SK-N-SH (cell line): ENCODE results near the gene SERINC2. TPM values are rescaled to one million over a fixed set of nuclear protein-coding genes. Genes with fewer than 3 reads are reported as not detected.

Source experiments
- CTCF ChIA-PET: fragments of 300-600, 350-600 bp; formaldehyde crosslinking; extraction: SDS; loops from one replicate; lab custom pipeline; 2021; lab: Yijun Ruan, JAX
- POLR2A ChIA-PET: fragments of 350-600 bp; sonication (Branson Sonifier 250); formaldehyde crosslinking; extraction: SDS; loops from one replicate; lab custom pipeline; 2020; ENCODE audit warnings: antibody characterized with exemption, inconsistent platforms; lab: Yijun Ruan, JAX
- DNase-seq: peaks from one replicate; pipeline ENCODE4 v3.0.0; 2012
- H2AFZ ChIP-seq: fragments of 200-600 bp; sonication (generic); 2 replicates; pipeline ENCODE4 v1.8.1; 2016; ENCODE audit warnings: antibody characterized with exemption, mild to moderate bottlenecking, low read depth
- H3F3A ChIP-seq: fragments of 200-600 bp; sonication (generic); replicated peaks from 2 replicates; pipeline ENCODE3; 2016; ENCODE audit warnings: antibody characterized with exemption, mild to moderate bottlenecking; ENCODE audit not compliant: insufficient read depth
- H3K27ac ChIP-seq, 2 experiments: fragments of 200-500 bp in 1 of 2; fragments of 200-600 bp in 1 of 2; sonication (Bioruptor generic) in 1 of 2; sonication (generic), shearing (Covaris generic) in 1 of 2; 2 replicates each; pipeline versions ENCODE4 v1.5.1 to v1.6.1; 2014 to 2016; ENCODE audit warnings: low read depth in 2 of 2, inconsistent platforms in 1 of 2, low read length in 1 of 2, mild to moderate bottlenecking in 1 of 2, mixed read lengths in 1 of 2
- H3K27me3 ChIP-seq: fragments of 200-600 bp; sonication (generic), shearing (Covaris generic); 2 replicates; pipeline ENCODE4 v1.6.1; 2016; ENCODE audit warnings: mixed run types; ENCODE audit not compliant: insufficient read depth
- H3K36me3 ChIP-seq, 2 experiments: fragments of 200-500 bp in 1 of 2; fragments of 200-600 bp in 1 of 2; sonication (Bioruptor generic) in 1 of 2; sonication (generic) in 1 of 2; replicated peaks in 1 of 2; 2 replicates each; pipeline versions ENCODE3 to v1.5.1; 2014 to 2016; ENCODE audit warnings: low read length in 1 of 2, mild to moderate bottlenecking in 1 of 2; ENCODE audit not compliant: insufficient read depth in 2 of 2, control insufficient read depth in 1 of 2
- H3K4me1 ChIP-seq, 2 experiments: fragments of 200-500 bp in 1 of 2; fragments of 200-600 bp in 1 of 2; sonication (Bioruptor generic) in 1 of 2; sonication (generic), shearing (Covaris generic) in 1 of 2; 2 replicates each; pipeline versions ENCODE4 v1.5.1 to v1.6.1; 2014 to 2016; ENCODE audit warnings: low read depth in 1 of 2, low read length in 1 of 2, mixed run types in 1 of 2; ENCODE audit not compliant: insufficient read depth in 2 of 2, control insufficient read depth in 1 of 2
- H3K4me2 ChIP-seq: fragments of 200-600 bp; sonication (generic), shearing (Covaris generic); 2 replicates; pipeline ENCODE4 v1.6.1; 2017; ENCODE audit warnings: mixed run types
- H3K4me3 ChIP-seq, 2 experiments: fragments of 200-500 bp in 1 of 2; fragments of 200-600 bp in 1 of 2; sonication (Bioruptor generic) in 1 of 2; sonication (generic), shearing (Covaris generic) in 1 of 2; 2 replicates each; pipeline versions ENCODE4 v1.5.1 to v1.8.1; 2014 to 2016; ENCODE audit warnings: low read depth in 2 of 2, inconsistent platforms in 1 of 2, low read length in 1 of 2, mild to moderate bottlenecking in 1 of 2, mixed read lengths in 1 of 2, moderate library complexity in 1 of 2
- H3K79me2 ChIP-seq: fragments of 200-600 bp; sonication (generic); 2 replicates; pipeline ENCODE4 v1.8.1; 2017; ENCODE audit warnings: mild to moderate bottlenecking; ENCODE audit not compliant: insufficient read depth
- H3K9ac ChIP-seq: fragments of 200-600 bp; sonication (generic); 2 replicates; pipeline ENCODE4 v1.6.1; 2017; ENCODE audit warnings: mixed run types
- H3K9me2 ChIP-seq: fragments of 200-600 bp; sonication (generic); 2 replicates; pipeline ENCODE4 v1.6.1; 2017; ENCODE audit warnings: mixed run types
- H3K9me3 ChIP-seq: fragments of 200-600 bp; sonication (generic); 2 replicates; pipeline ENCODE4 v1.6.1; 2017; ENCODE audit warnings: mixed run types, mild to moderate bottlenecking, moderate library complexity
- H4K20me1 ChIP-seq: fragments of 200-600 bp; sonication (generic); 2 replicates; pipeline ENCODE4 v1.6.1; 2017; ENCODE audit warnings: mild to moderate bottlenecking, mixed run types; ENCODE audit not compliant: insufficient read depth
- EP300 ChIP-seq, 2 experiments: IDR thresholded peaks; 2 replicates each; pipeline versions ENCODE4 v1.4.0 to v1.6.1; 2012; ENCODE audit warnings: borderline replicate concordance in 1 of 2, low read depth in 1 of 2, low read length in 1 of 2
- GATA2 ChIP-seq: sonication (generic); formaldehyde crosslinking; IDR thresholded peaks from 2 replicates; pipeline ENCODE4 v1.5.0; 2020; ENCODE audit warnings: mild to moderate bottlenecking, missing genetic modification reagents
- JUND ChIP-seq: IDR thresholded peaks from 2 replicates; pipeline ENCODE4 v1.4.0; 2012
- MXI1 ChIP-seq: IDR thresholded peaks from 2 replicates; pipeline ENCODE4 v1.6.1; 2012; ENCODE audit warnings: mild to moderate bottlenecking, low read depth, low read length, improper control_type of control experiment
- NFIC ChIP-seq: IDR thresholded peaks from 2 replicates; pipeline ENCODE4 v1.4.0; 2012; ENCODE audit warnings: borderline replicate concordance
- POLR2AphosphoS5 ChIP-seq: IDR thresholded peaks from 2 replicates; pipeline ENCODE4 v1.6.1; 2012; ENCODE audit warnings: low read depth, low read length
- RAD21 ChIP-seq: IDR thresholded peaks from 2 replicates; pipeline ENCODE4 v1.6.1; 2012; ENCODE audit warnings: mild to moderate bottlenecking, low read length
- SIN3A ChIP-seq: IDR thresholded peaks from 2 replicates; pipeline ENCODE4 v1.6.1; 2012; ENCODE audit warnings: low read depth, mild to moderate bottlenecking, low read length, moderate library complexity, borderline replicate concordance
- TAF1 ChIP-seq: IDR thresholded peaks from 2 replicates; pipeline ENCODE4 v1.6.1; 2012; ENCODE audit warnings: low read depth, mild to moderate bottlenecking, low read length, moderate library complexity, borderline replicate concordance
- TCF12 ChIP-seq: IDR thresholded peaks from 2 replicates; pipeline ENCODE4 v1.4.0; 2012
- TEAD4 ChIP-seq: IDR thresholded peaks from 2 replicates; pipeline ENCODE4 v1.4.0; 2012; ENCODE audit warnings: mild to moderate bottlenecking, borderline replicate concordance; ENCODE audit not compliant: insufficient read depth
- WGBS: methylation state at CpG from one replicate; pipeline ENCODE4 v1.1.6; 2017; ENCODE audit warnings: low lambda C conversion rate; 5-methylcytosine and 5-hydroxymethylcytosine counted together
- polyA plus RNA-seq, 3 experiments: library from polyadenylated mRNA; depleted of rRNA; stranded (reverse); fragments of >200 nt; gene quantifications; 2 replicates each; pipeline ENCODE4 v1.2.3, GENCODE V29; 2012
- TF ChIP-seq, protein P1 (sequence below): IDR thresholded peaks from 2 replicates; pipeline ENCODE4 v1.4.0; 2012; ENCODE audit warnings: low read depth, borderline replicate concordance
- TF ChIP-seq, protein P2 (sequence below): fragments of 200-600 bp; sonication (generic); IDR thresholded peaks from 2 replicates; pipeline ENCODE4 v1.6.1; 2017; ENCODE audit warnings: antibody characterized with exemption, mild to moderate bottlenecking, moderate library complexity
- TF ChIP-seq, protein P3 (sequence below): fragments of 150-350 bp; IDR thresholded peaks from 2 replicates; pipeline ENCODE4 v1.6.1; 2017; ENCODE audit warnings: antibody characterized with exemption, low read length, low read depth, borderline replicate concordance
- TF ChIP-seq, protein P4 (sequence below): IDR thresholded peaks from 2 replicates; pipeline ENCODE4; 2012

Gene SERINC2
- polyA plus RNA-seq, 1 of the 3 experiments (the other 2 are of a cell fraction) = 22.2 TPM

DNA sequence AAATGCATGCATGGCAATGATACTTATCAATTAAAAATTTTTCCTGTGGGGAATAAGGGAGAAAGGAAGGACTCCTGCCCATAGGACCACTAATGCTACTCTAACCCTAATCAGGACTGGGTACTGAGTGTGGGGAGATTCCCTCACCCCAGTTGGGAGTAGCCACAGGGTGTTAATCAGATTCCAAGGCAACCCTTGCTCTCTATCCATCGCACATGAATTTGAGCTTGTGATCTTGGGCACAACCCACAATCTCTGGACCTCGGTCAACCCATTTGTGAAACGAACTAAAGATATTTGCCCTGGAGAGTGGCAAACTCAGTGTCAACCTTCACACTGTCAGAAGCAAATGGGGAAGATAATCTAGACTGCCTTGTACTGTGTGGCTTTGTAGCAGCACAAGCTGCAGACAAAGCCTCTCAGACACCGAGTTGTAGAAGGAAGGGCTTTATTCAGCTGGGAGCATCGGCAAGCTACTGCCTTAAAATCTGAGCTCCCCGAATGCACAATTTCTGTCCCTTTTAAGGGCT lies 69.5 kb downstream of the SERINC2 start:
- H3K4me3 ChIP-seq = no peak overlapping the region
- H3K27ac ChIP-seq = no peak overlapping the region
- no peak overlapping the region for H3K4me2 ChIP-seq
- H3K27me3 ChIP-seq = no peaks in the 10 kb centered on the region; the same call in 1 of the 2 replicates
- H3K9ac ChIP-seq = no peak overlapping the region
- peaks cover 0 to 2% of the 10 kb centered on the region in 2 experiments; a peak in 1 of 4 replicates for H3K4me1 ChIP-seq
- no peak overlapping the region for H2AFZ ChIP-seq
- H3F3A ChIP-seq = no peaks in the 10 kb centered on the region
- DNase-seq = no peak
- H3K36me3 ChIP-seq = no peaks in the 10 kb centered on the region
- 59% methylated on average over 6 of the region's 6 CpGs for WGBS
- no peaks in the 10 kb centered on the region for H4K20me1 ChIP-seq
- ChIA-PET POLR2A (no interaction called here), CTCF (no interaction called here)
- no peak for TF ChIP-seq EP300 (IDR thresholded peaks at IDR 0.05; ENCODE audit: borderline replicate concordance in 1 of 2, low read depth in 1 of 2, low read length in 1 of 2)
- TF ChIP-seq, protein P1, sequence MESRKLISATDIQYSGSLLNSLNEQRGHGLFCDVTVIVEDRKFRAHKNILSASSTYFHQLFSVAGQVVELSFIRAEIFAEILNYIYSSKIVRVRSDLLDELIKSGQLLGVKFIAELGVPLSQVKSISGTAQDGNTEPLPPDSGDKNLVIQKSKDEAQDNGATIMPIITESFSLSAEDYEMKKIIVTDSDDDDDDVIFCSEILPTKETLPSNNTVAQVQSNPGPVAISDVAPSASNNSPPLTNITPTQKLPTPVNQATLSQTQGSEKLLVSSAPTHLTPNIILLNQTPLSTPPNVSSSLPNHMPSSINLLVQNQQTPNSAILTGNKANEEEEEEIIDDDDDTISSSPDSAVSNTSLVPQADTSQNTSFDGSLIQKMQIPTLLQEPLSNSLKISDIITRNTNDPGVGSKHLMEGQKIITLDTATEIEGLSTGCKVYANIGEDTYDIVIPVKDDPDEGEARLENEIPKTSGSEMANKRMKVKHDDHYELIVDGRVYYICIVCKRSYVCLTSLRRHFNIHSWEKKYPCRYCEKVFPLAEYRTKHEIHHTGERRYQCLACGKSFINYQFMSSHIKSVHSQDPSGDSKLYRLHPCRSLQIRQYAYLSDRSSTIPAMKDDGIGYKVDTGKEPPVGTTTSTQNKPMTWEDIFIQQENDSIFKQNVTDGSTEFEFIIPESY = no peak
- TF ChIP-seq TEAD4 = no peak
- TF ChIP-seq, protein P2, sequence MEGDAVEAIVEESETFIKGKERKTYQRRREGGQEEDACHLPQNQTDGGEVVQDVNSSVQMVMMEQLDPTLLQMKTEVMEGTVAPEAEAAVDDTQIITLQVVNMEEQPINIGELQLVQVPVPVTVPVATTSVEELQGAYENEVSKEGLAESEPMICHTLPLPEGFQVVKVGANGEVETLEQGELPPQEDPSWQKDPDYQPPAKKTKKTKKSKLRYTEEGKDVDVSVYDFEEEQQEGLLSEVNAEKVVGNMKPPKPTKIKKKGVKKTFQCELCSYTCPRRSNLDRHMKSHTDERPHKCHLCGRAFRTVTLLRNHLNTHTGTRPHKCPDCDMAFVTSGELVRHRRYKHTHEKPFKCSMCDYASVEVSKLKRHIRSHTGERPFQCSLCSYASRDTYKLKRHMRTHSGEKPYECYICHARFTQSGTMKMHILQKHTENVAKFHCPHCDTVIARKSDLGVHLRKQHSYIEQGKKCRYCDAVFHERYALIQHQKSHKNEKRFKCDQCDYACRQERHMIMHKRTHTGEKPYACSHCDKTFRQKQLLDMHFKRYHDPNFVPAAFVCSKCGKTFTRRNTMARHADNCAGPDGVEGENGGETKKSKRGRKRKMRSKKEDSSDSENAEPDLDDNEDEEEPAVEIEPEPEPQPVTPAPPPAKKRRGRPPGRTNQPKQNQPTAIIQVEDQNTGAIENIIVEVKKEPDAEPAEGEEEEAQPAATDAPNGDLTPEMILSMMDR = no peak
- no peak for TF ChIP-seq TCF12
- TF ChIP-seq POLR2AphosphoS5 = no peak
- no peak for TF ChIP-seq MXI1
- no peak for TF ChIP-seq GATA2 (CRISPR knock-in tag)
- TF ChIP-seq, protein P3, sequence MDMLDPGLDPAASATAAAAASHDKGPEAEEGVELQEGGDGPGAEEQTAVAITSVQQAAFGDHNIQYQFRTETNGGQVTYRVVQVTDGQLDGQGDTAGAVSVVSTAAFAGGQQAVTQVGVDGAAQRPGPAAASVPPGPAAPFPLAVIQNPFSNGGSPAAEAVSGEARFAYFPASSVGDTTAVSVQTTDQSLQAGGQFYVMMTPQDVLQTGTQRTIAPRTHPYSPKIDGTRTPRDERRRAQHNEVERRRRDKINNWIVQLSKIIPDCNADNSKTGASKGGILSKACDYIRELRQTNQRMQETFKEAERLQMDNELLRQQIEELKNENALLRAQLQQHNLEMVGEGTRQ = no peak
- TF ChIP-seq NFIC = no peak
- no peak for TF ChIP-seq RAD21
- TF ChIP-seq JUND = no peak
- no peak for TF ChIP-seq TAF1
- TF ChIP-seq, protein P4, sequence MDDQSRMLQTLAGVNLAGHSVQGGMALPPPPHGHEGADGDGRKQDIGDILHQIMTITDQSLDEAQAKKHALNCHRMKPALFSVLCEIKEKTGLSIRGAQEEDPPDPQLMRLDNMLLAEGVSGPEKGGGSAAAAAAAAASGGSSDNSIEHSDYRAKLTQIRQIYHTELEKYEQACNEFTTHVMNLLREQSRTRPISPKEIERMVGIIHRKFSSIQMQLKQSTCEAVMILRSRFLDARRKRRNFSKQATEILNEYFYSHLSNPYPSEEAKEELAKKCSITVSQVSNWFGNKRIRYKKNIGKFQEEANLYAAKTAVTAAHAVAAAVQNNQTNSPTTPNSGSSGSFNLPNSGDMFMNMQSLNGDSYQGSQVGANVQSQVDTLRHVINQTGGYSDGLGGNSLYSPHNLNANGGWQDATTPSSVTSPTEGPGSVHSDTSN = no peak
- TF ChIP-seq SIN3A = no peak
- H3K9me3 ChIP-seq = no peaks in the 10 kb centered on the region
- H3K79me2 ChIP-seq = no peaks in the 10 kb centered on the region
- no peaks in the 10 kb centered on the region for H3K9me2 ChIP-seq
